ENCODE results near the gene NKD2.
A peak's percentile ranks its signal among the peaks of the same experiment; 100 is the strongest.

NKD2 gene

DNA sequence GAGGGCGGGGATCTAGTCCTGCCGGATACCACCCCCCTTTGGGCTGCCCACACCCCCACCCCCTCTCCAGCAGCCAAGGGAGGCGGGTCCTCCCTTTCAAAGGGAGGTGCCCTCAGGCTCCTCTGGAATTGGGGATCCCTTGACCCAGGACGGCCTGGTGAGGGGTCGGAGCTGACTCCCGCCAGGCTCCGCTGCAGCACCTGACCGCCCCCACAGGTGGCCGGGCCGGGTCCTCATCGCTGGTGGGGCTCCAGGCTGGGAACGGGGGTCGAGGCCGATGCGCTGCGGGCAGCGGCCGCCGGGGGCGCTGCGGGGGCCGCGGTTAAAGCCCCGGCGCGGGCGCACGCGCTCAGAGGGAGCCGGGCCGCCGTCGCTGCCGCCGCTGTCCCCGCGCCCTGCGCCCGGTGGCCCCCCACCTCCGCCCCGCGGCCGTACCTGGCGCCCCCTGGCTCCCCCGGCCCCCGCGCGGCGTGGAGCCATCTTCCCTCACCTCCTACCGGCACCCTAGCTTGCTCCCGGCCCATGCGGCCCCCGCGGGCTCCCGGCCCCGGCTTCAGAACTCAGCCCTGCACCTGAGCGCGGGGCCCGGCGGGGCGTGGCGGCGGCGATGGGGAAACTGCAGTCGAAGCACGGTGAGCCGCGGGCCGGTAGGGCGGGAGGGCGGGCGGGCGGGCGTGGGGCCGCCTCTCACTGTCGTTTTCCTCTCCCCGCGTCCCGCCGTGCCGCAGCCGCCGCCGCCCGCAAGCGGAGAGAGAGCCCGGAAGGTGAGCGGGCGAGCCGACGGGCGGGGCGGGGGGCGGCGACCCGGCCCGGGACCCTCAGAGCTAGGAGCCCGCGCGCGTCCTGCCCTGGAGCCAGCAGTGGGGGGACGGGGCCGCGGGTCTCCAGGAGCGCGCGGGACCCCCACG, at the start of gene NKD2:
Gene NKD2 (plus strand): TSS at position 352 of the 908 bp plus-strand sequence. CDS start 256 bp downstream, at position 608.
- H3K27me3 ChIP-seq (ENCODE audit: control insufficient read depth, insufficient read depth, low read length) = peaks cover 64% of the 10 kb centered on the region
- H3K9me3 ChIP-seq (ENCODE audit: control insufficient read depth, insufficient read depth, low read depth, low read length) = no peaks in the 10 kb centered on the region
- H3K36me3 ChIP-seq (ENCODE audit: control insufficient read depth, insufficient read depth, low read length) = no peaks in the 10 kb centered on the region
- no peak within 1 kb of the TSS for H3K27ac ChIP-seq (ENCODE audit: low read depth, low read length)
- peak within 1 kb of the TSS; percentile 53 for H3K4me3 ChIP-seq (ENCODE audit: low read depth, low read length)
- peaks cover 29% of the 10 kb centered on the region for H3K4me1 ChIP-seq (ENCODE audit: control insufficient read depth, insufficient read depth, low read length)
- no peak within 1 kb of the TSS for H3K9ac ChIP-seq (ENCODE audit: low read length)

GRCh38 chr5:959581-960531, 48.7 kb upstream of the NKD2 start:
- Histone ChIP-seq H3K36me3 (ENCODE audit: control insufficient read depth, insufficient read depth, low read length) (no peaks in the 10 kb centered on the region), H3K27ac (ENCODE audit: low read depth, low read length) (no peak overlapping the region), H3K9ac (ENCODE audit: low read length) (no peak overlapping the region), H3K27me3 (ENCODE audit: control insufficient read depth, insufficient read depth, low read length) (no peaks in the 10 kb centered on the region), H3K9me3 (ENCODE audit: control insufficient read depth, insufficient read depth, low read depth, low read length) (no peaks in the 10 kb centered on the region), H3K4me1 (ENCODE audit: control insufficient read depth, insufficient read depth, low read length) (no peaks in the 10 kb centered on the region), H3K4me3 (ENCODE audit: low read depth, low read length) (no peak overlapping the region)

DNA sequence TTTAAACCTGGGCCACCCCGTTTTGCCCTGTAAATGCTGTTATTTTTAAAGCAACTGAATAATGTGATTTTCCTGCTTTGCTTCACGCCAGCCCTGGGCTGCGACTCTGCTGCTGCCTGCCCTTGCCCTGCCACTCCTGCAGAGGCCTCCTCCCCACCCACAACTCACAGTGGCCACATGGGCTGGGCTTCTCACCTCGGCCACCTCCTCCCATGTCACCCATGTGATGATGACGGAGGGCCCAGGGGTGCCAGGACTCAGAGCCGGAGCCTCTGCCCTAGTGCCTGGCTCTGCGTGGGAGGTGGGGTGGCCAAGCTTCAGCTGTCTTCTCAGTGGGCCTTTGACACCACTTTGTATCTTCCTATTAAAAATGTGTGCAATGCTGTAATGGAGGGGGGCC, 48.1 kb upstream of the NKD2 start:
- no peaks in the 10 kb centered on the region for H3K36me3 ChIP-seq (ENCODE audit: control insufficient read depth, insufficient read depth, low read length)
- no peak overlapping the region for H3K9ac ChIP-seq (ENCODE audit: low read length)
- H3K27me3 ChIP-seq (ENCODE audit: control insufficient read depth, insufficient read depth, low read length) = no peaks in the 10 kb centered on the region
- no peaks in the 10 kb centered on the region for H3K9me3 ChIP-seq (ENCODE audit: control insufficient read depth, insufficient read depth, low read depth, low read length)
- no peaks in the 10 kb centered on the region for H3K4me1 ChIP-seq (ENCODE audit: control insufficient read depth, insufficient read depth, low read length)
- H3K4me3 ChIP-seq (ENCODE audit: low read depth, low read length) = no peak overlapping the region
- no peak overlapping the region for H3K27ac ChIP-seq (ENCODE audit: low read depth, low read length)

GRCh38 chr5:961002-961710, 47.4 kb upstream of the NKD2 start:
- Histone ChIP-seq H3K9me3 (ENCODE audit: control insufficient read depth, insufficient read depth, low read depth, low read length) (no peaks in the 10 kb centered on the region), H3K27me3 (ENCODE audit: control insufficient read depth, insufficient read depth, low read length) (no peaks in the 10 kb centered on the region), H3K4me3 (ENCODE audit: low read depth, low read length) (no peak overlapping the region), H3K4me1 (ENCODE audit: control insufficient read depth, insufficient read depth, low read length) (no peaks in the 10 kb centered on the region), H3K9ac (ENCODE audit: low read length) (no peak overlapping the region), H3K36me3 (ENCODE audit: control insufficient read depth, insufficient read depth, low read length) (no peaks in the 10 kb centered on the region), H3K27ac (ENCODE audit: low read depth, low read length) (no peak overlapping the region)

GRCh38 chr5:961711-962240, 46.8 kb upstream of the NKD2 start:
- H3K9me3 ChIP-seq (ENCODE audit: control insufficient read depth, insufficient read depth, low read depth, low read length) = no peaks in the 10 kb centered on the region
- H3K27ac ChIP-seq (ENCODE audit: low read depth, low read length) = no peak overlapping the region
- H3K4me1 ChIP-seq (ENCODE audit: control insufficient read depth, insufficient read depth, low read length) = no peaks in the 10 kb centered on the region
- no peak overlapping the region for H3K9ac ChIP-seq (ENCODE audit: low read length)
- no peaks in the 10 kb centered on the region for H3K27me3 ChIP-seq (ENCODE audit: control insufficient read depth, insufficient read depth, low read length)
- no peaks in the 10 kb centered on the region for H3K36me3 ChIP-seq (ENCODE audit: control insufficient read depth, insufficient read depth, low read length)
- no peak overlapping the region for H3K4me3 ChIP-seq (ENCODE audit: low read depth, low read length)

GRCh38 chr5:962386-962785, 46.2 kb upstream of the NKD2 start:
- no peak overlapping the region for H3K27ac ChIP-seq (ENCODE audit: low read depth, low read length)
- H3K36me3 ChIP-seq (ENCODE audit: control insufficient read depth, insufficient read depth, low read length) = no peaks in the 10 kb centered on the region
- no peak overlapping the region for H3K9ac ChIP-seq (ENCODE audit: low read length)
- H3K9me3 ChIP-seq (ENCODE audit: control insufficient read depth, insufficient read depth, low read depth, low read length) = no peaks in the 10 kb centered on the region
- H3K27me3 ChIP-seq (ENCODE audit: control insufficient read depth, insufficient read depth, low read length) = no peaks in the 10 kb centered on the region
- no peak overlapping the region for H3K4me3 ChIP-seq (ENCODE audit: low read depth, low read length)
- no peaks in the 10 kb centered on the region for H3K4me1 ChIP-seq (ENCODE audit: control insufficient read depth, insufficient read depth, low read length)

- Histone ChIP-seq H3K4me1 (ENCODE audit: control insufficient read depth, insufficient read depth, low read length) (no peaks in the 10 kb centered on the region), H3K27ac (ENCODE audit: low read depth, low read length) (no peak overlapping the region), H3K36me3 (ENCODE audit: control insufficient read depth, insufficient read depth, low read length) (no peaks in the 10 kb centered on the region), H3K9ac (ENCODE audit: low read length) (no peak overlapping the region), H3K27me3 (ENCODE audit: control insufficient read depth, insufficient read depth, low read length) (no peaks in the 10 kb centered on the region), H3K4me3 (ENCODE audit: low read depth, low read length) (no peak overlapping the region), H3K9me3 (ENCODE audit: control insufficient read depth, insufficient read depth, low read depth, low read length) (no peaks in the 10 kb centered on the region)
Measured at GRCh38 chr5:962801-963200, 45.8 kb upstream of the NKD2 start.

DNA sequence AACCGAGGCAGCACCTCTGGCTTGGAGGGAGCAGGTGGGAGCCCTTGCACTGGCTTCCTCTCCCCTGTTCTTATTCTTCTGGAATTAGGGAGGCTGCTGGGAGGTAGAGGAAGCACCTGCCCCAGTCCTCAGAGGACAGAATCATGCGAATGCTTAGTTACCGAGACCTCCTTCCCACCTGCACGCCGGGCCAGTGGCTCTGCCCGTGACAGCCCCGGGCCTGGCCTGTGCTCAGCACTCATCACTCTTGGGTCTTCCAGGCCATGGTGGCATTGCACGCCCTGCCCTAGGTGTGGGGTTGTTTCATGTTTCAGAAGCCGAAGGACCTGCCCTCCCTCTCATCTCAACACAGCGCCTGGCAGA, 45.3 kb upstream of the NKD2 start:
- H3K4me1 ChIP-seq (ENCODE audit: control insufficient read depth, insufficient read depth, low read length) = no peaks in the 10 kb centered on the region
- H3K27ac ChIP-seq (ENCODE audit: low read depth, low read length) = no peak overlapping the region
- H3K9ac ChIP-seq (ENCODE audit: low read length) = no peak overlapping the region

GRCh38 chr5:963673-964531, 44.7 kb upstream of the NKD2 start:
- Histone ChIP-seq H3K9me3 (ENCODE audit: control insufficient read depth, insufficient read depth, low read depth, low read length) (no peaks in the 10 kb centered on the region), H3K4me3 (ENCODE audit: low read depth, low read length) (no peak overlapping the region), H3K36me3 (ENCODE audit: control insufficient read depth, insufficient read depth, low read length) (no peaks in the 10 kb centered on the region), H3K4me1 (ENCODE audit: control insufficient read depth, insufficient read depth, low read length) (no peaks in the 10 kb centered on the region), H3K27me3 (ENCODE audit: control insufficient read depth, insufficient read depth, low read length) (0 out of 2 replicates have a peak, but pooled peaks cover 2% of the 10 kb centered on the region), H3K27ac (ENCODE audit: low read depth, low read length) (no peak overlapping the region), H3K9ac (ENCODE audit: low read length) (no peak overlapping the region)

More for the DNA sequence above, 45.3 kb upstream of the NKD2 start:
- no peak overlapping the region for H3K4me3 ChIP-seq (ENCODE audit: low read depth, low read length)
- H3K9me3 ChIP-seq (ENCODE audit: control insufficient read depth, insufficient read depth, low read depth, low read length) = no peaks in the 10 kb centered on the region
- H3K36me3 ChIP-seq (ENCODE audit: control insufficient read depth, insufficient read depth, low read length) = no peaks in the 10 kb centered on the region
- H3K27me3 ChIP-seq (ENCODE audit: control insufficient read depth, insufficient read depth, low read length) = no peaks in the 10 kb centered on the region

DNA sequence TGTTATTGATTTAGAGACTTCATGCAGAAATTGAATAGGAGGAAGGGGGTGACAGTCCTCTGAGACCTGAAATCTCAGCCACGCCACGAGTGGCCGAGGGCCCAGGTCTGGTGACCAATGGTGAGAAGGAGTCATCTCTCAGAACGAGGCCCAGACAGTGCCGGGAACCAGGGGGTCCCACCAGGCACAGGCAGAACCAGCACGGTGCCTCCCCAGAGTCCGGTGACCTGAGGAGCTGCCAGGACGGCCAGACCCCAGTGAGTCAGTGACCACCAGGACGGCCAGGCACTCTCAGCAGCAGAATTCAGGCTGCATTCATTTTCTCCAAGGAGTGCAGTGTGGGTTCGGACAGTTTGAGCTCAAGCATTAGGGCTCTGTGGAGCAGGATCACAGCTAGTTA, 43.8 kb upstream of the NKD2 start:
- H3K27me3 ChIP-seq (ENCODE audit: control insufficient read depth, insufficient read depth, low read length) = peaks cover 5% of the 10 kb centered on the region; the same call in 1 of the 2 replicates
- no peak overlapping the region for H3K27ac ChIP-seq (ENCODE audit: low read depth, low read length)
- no peaks in the 10 kb centered on the region for H3K36me3 ChIP-seq (ENCODE audit: control insufficient read depth, insufficient read depth, low read length)
- H3K9me3 ChIP-seq (ENCODE audit: control insufficient read depth, insufficient read depth, low read depth, low read length) = no peaks in the 10 kb centered on the region
- H3K9ac ChIP-seq (ENCODE audit: low read length) = no peak overlapping the region
- no peaks in the 10 kb centered on the region for H3K4me1 ChIP-seq (ENCODE audit: control insufficient read depth, insufficient read depth, low read length)
- no peak overlapping the region for H3K4me3 ChIP-seq (ENCODE audit: low read depth, low read length)
